Fibroblast of pulmonary artery (primary cell): ENCODE results near the gene ZFP36L1.

Experiments used
- DNase-seq: peaks from one replicate; pipeline ENCODE4 v3.0.0-alpha.2; 2010; ENCODE audit warnings: low read depth
- H3K4me3 ChIP-seq: replicated peaks from 2 replicates; pipeline ENCODE4 v1.5.1; 2011; ENCODE audit warnings: low read depth, mild to moderate bottlenecking, control low read depth, low read length, moderate library complexity
- TF ChIP-seq, protein P1 (sequence below): IDR thresholded peaks from 2 replicates; pipeline ENCODE4 v1.5.1; 2011; ENCODE audit warnings: mild to moderate bottlenecking, control low read depth, low read length, inconsistent platforms; ENCODE audit errors: missing control alignments

Gene ZFP36L1

DNA sequence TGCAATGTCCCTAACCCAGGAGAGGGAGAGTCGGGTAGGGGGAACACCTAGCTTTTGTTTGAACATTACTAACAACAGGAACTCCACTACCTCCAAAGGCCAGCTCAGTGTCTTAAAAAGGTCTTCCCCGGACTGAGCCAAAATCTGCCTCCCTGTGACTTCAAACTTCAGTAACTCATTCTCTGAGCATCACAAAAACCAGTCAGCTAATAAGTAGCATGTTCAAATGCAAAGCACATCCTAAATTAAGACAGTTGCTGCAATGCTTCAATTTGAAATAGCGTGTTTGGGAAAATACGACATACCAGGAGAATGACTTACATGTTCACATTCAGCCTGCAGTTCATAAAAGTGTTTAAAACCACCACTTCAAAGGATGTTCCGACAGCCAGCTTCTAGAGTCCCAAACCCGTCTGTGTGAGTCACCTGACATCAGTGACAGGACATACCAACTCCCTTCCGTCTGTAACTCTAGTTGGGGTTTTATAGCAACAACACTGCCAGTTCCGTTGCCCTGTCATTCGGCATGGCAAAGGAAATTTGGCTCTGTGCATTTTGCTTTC, 13.0 kb downstream of the ZFP36L1 start:
- TF ChIP-seq, protein P1, sequence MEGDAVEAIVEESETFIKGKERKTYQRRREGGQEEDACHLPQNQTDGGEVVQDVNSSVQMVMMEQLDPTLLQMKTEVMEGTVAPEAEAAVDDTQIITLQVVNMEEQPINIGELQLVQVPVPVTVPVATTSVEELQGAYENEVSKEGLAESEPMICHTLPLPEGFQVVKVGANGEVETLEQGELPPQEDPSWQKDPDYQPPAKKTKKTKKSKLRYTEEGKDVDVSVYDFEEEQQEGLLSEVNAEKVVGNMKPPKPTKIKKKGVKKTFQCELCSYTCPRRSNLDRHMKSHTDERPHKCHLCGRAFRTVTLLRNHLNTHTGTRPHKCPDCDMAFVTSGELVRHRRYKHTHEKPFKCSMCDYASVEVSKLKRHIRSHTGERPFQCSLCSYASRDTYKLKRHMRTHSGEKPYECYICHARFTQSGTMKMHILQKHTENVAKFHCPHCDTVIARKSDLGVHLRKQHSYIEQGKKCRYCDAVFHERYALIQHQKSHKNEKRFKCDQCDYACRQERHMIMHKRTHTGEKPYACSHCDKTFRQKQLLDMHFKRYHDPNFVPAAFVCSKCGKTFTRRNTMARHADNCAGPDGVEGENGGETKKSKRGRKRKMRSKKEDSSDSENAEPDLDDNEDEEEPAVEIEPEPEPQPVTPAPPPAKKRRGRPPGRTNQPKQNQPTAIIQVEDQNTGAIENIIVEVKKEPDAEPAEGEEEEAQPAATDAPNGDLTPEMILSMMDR: no peak
- H3K4me3 ChIP-seq: no peak overlapping the region
- peak; percentile 69 for DNase-seq

DNA sequence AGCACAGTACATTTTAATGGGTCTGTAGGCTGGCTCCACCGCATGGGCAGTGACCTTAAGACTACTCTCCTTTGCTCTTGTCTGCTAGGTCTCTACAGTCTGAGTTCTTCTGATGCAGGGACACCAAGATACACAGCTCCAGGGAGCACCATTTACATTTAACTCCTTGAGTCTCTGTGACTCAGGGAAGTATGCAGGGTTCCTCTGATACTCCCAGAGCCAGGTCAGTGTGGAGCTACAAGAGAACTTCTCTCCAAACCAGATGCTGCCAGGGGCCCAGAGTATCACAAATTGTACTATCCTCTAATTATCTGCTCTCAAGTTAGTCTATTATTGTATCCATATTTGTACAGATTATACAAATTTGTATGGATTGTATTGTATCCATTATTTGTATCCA, 15.2 kb downstream of the ZFP36L1 start:
- H3K4me3 ChIP-seq: no peak overlapping the region
- DNase-seq: no peak
- TF ChIP-seq, protein P1: no peak

DNA sequence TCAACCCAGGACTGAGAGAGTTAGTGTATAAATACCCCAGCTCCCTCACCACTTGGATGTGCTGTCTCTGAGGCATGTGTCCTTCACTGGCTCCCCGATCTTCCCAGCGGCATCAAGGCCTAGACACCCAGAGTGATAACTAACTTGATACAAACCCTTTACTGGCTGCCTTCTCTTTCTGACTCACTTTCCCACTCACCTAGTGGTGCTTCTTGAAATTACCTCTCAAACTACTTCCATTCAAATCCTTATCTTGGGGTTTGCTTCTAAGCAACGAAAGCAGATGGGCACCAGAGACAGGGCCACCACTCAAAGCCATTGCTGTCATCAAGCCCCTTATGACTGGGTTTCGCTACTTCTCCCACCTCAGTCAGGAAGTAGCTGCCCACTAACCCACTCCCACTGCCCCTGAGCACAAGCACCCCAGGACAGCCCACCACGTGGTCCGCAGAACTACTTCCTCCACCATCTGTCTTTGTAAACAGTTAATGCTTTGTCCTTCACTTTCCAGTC, 17.2 kb downstream of the ZFP36L1 start:
- TF ChIP-seq, protein P1: no peak
- DNase-seq: no peak
- no peak overlapping the region for H3K4me3 ChIP-seq

DNA sequence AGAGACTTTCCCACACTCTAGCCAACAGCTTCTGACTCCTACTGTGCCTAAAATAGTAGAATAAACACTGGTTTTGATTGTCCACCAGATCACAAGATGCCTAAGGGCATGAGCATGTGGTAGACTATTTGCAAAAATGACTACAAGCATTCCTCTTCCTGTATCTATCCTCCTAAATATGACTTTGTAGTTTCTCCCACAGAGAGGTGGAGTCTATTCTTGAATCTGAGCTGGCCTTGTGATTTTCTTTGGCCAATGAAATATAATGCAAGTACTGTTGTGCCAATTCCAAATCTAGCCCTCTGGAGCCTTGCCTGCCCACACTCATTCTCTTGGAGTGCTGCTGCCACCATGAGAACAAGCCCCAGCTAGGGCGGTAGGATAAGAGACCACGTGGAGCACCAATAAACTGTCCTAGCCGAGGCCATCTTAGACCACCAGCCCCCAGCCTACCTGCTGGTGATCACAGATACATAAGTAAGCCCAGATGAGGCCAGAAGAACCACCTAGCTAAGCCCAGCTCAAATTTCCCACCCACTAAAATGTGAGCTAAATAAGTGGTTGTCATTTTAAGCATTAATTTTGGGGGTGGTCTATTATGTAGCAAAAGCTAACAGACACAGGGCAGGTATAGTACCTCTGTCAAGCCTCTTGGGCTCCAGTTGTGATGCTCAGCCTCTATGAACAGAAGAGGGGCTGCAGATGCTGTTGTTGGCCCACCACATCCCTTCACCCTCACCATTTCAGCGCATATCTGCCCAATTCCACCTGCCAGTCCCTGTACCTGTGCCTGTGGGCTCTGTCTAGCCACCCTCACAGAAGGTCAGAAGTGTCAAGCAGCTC, 17.9 kb downstream of the ZFP36L1 start:
- TF ChIP-seq, protein P1: no peak
- DNase-seq: no peak

DNA sequence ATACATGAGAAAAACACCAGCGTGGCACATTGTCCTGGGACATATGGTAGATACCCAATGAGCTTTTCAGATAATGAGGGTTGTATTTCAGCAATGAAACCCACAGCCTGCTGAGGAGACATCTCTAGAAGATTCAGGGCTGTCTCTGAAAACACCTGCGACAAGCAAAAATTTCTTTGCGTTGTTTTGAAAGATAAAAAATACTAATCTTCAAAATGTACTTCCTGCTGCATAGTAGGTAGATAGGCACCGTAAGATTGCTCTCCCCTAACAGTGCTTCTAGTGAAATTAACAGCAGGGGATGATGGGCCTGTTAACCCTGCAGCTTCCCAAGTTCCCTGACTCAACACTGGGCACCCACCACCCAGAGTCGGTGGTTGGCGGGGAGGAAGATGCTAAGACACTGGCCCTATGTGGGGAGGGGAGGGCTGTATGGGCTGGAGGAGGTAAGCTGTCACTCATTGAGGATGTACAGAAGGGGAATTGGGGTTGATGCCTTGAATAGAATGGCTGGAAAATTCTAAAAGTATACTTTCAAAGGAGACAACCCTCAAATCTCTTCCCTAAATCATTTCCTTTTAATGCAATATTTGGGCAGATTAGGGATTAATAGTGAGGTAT, 20.0 kb downstream of the ZFP36L1 start:
- no peak for DNase-seq
- TF ChIP-seq, protein P1: no peak
- H3K4me3 ChIP-seq: no peak overlapping the region

More for the DNA sequence above, 17.9 kb downstream of the ZFP36L1 start:
- no peak overlapping the region for H3K4me3 ChIP-seq

DNA sequence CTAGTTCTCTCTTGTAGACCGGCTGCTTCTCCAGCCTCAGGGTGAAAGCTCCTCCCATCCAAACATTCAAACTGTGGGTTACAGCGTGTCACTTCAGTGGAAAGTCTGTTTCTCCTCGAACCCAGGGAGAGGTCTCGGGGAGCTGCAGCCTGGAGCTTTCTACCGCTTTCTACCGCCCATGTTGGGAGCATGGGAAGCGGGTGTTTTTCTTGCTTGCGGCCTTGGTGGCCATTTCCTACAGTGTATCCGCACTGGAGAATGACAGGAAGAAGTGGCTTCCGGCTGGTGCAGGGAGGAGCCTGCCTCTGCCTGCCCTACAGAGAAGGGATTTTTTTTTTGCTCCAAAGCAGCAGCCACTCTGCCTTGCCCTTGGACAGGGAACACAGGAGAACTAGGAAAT, 21.2 kb downstream of the ZFP36L1 start:
- no peak for DNase-seq
- TF ChIP-seq, protein P1: no peak
- H3K4me3 ChIP-seq: no peak overlapping the region
